GM21737 (cell line): ENCODE data around the gene PLCL2.

Experiments used
- ATAC-seq: cut with Tn5 transposase; IDR thresholded peaks from one replicate; pipeline ENCODE4 v1.9.1; 2021; ENCODE audit warnings: mild to moderate bottlenecking, moderate library complexity; ENCODE audit not compliant: unreplicated experiment

The PLCL2 gene

DNA sequence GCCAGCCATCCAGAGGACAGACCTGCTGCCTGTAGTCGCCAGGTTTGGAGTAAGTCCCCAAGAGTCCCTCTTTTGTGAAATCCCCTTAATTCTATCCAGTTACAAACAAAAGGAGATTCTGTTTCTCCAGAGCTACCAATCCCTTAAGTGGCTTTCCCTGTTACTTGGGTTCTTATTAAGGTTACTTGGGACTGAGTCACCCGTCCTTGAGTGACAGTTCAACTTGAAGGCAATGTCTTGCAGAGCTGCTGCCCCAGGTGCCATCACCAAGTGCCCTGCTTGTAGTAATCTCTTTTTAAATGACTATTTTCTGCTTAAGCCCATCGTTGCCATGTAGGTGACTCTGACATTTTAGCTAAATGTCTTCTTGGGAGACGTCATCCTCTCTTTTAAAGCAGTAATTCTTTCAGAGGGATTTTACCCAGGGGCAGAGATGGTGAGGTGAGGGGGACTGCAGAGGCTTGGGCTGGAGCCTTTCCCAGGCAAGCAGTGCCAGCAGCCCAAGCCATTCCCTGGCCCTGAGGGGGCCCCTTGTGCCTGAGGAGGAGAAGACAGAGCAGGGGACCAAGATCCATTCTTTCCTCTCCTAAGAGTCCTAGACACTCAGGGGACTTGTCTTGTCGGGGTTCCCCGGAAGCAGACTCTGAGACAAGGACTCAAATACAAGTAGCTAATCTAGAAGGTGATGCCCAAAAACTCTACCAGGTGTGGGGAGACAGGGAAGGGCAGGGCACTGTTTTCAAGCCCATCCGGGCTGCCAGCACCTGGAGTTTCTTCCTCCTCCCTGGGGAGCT is 253.7 kb downstream of the PLCL2 start:
- ATAC-seq, result no peak
